MM.1S (cell line): ENCODE measurements around the gene TNIK.

Experiments
- EZH2 ChIP-seq: fragments of 300-600 bp; sonication (generic); optimal IDR thresholded peaks from 2 replicates; pipeline ENCODE3; 2017; ENCODE audit warnings: low read depth, mild to moderate bottlenecking, antibody characterized with exemption, low read length, mixed read lengths
- EZH2phosphoT487 ChIP-seq: fragments of 300-600 bp; sonication (generic); IDR thresholded peaks from 2 replicates; pipeline ENCODE4 v1.6.1; 2018; ENCODE audit warnings: antibody characterized with exemption, low read length
- TF ChIP-seq, protein P1 (sequence below): fragments of 300-600 bp; sonication (generic); IDR thresholded peaks from 2 replicates; pipeline ENCODE4 v1.5.1; 2016; ENCODE audit warnings: antibody characterized with exemption, low read length, mixed read lengths

GRCh38 chr3:171333784-171334464 lies 126.3 kb downstream of the TNIK start:
- TF ChIP-seq, protein P1, sequence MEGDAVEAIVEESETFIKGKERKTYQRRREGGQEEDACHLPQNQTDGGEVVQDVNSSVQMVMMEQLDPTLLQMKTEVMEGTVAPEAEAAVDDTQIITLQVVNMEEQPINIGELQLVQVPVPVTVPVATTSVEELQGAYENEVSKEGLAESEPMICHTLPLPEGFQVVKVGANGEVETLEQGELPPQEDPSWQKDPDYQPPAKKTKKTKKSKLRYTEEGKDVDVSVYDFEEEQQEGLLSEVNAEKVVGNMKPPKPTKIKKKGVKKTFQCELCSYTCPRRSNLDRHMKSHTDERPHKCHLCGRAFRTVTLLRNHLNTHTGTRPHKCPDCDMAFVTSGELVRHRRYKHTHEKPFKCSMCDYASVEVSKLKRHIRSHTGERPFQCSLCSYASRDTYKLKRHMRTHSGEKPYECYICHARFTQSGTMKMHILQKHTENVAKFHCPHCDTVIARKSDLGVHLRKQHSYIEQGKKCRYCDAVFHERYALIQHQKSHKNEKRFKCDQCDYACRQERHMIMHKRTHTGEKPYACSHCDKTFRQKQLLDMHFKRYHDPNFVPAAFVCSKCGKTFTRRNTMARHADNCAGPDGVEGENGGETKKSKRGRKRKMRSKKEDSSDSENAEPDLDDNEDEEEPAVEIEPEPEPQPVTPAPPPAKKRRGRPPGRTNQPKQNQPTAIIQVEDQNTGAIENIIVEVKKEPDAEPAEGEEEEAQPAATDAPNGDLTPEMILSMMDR = no peak
- TF ChIP-seq EZH2phosphoT487 (no peak), EZH2 (no peak)
